ENCODE measurements around the gene MAP2K5. TPM values are rescaled to one million over a fixed set of nuclear protein-coding genes. Genes with fewer than 3 reads are reported as not detected.

Gene MAP2K5
- total RNA-seq, 1 donor from 2014 or later = 29.8 TPM

- H3K4me3 Mint-ChIP-seq = no peak overlapping the region
- TF ChIP-seq, protein P1, sequence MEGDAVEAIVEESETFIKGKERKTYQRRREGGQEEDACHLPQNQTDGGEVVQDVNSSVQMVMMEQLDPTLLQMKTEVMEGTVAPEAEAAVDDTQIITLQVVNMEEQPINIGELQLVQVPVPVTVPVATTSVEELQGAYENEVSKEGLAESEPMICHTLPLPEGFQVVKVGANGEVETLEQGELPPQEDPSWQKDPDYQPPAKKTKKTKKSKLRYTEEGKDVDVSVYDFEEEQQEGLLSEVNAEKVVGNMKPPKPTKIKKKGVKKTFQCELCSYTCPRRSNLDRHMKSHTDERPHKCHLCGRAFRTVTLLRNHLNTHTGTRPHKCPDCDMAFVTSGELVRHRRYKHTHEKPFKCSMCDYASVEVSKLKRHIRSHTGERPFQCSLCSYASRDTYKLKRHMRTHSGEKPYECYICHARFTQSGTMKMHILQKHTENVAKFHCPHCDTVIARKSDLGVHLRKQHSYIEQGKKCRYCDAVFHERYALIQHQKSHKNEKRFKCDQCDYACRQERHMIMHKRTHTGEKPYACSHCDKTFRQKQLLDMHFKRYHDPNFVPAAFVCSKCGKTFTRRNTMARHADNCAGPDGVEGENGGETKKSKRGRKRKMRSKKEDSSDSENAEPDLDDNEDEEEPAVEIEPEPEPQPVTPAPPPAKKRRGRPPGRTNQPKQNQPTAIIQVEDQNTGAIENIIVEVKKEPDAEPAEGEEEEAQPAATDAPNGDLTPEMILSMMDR (IDR thresholded peaks at IDR 0.05; ENCODE audit: unreplicated experiment) = no peak
- H3K4me1 Mint-ChIP-seq = no peaks in the 10 kb centered on the region
- H3K36me3 Mint-ChIP-seq = peaks cover 49% of the 10 kb centered on the region
- H3K27me3 Mint-ChIP-seq (ENCODE audit: low read depth) = no peaks in the 10 kb centered on the region
- H3K27ac Mint-ChIP-seq = no peak overlapping the region
- no peak for DNase-seq (ENCODE audit: low spot score in 2 of 2, unreplicated experiment in 2 of 2)
- peaks cover 22% of the 10 kb centered on the region for H3K9me3 Mint-ChIP-seq
Observed at GRCh38 chr15:67556976-67557570, 14.6 kb downstream of the MAP2K5 start.

DNA sequence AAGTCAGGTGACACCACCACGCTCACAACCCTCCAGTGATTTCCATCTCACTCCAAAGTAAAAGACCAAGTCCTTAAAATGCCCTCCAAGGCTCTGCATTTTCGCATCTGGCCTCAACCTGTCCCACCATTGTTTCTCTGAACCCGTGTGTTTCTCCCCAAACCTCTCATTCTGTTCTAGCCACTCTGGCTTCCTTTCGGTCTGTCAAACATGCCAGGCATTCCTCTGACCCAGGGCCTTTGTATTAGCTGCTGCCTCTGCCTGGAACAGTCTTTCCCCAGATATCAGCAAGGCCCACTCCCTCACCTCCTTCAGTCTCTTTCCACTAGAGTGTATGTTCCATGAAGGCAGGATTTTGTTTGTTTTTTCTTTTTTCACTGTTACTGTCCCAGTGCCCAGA is 16.0 kb downstream of the MAP2K5 start:
- Mint-ChIP-seq H3K4me3 (no peak overlapping the region), H3K27me3 (ENCODE audit: low read depth) (no peaks in the 10 kb centered on the region), H3K9me3 (peaks cover 22% of the 10 kb centered on the region), H3K36me3 (peaks cover 49% of the 10 kb centered on the region), H3K4me1 (peaks cover 1% of the 10 kb centered on the region), H3K27ac (no peak overlapping the region)
- DNase-seq (ENCODE audit: low spot score in 2 of 2, unreplicated experiment in 2 of 2) = no peak
- TF ChIP-seq, protein P1 (IDR thresholded peaks at IDR 0.05; ENCODE audit: unreplicated experiment) = no peak

DNA sequence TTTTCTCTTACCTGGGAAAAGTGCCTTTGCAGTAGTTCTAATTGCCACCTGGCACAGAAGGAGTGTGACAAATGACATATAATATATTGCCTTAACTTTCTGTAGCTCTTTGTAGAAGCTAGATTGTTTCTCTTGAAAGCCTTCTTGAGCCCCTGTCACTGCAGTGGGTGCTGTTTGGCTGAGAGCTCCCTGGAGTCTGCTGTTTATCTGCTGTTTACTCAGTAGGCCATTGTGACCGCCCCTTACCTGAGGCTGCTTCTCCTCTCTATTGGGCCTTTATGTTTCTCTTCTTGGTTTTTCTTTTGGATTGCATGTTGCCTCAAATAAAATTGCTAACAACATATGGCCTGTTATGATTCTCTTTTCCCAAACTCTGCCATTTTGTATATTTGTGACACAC is 16.7 kb downstream of the MAP2K5 start:
- TF ChIP-seq, protein P1 (IDR thresholded peaks at IDR 0.05; ENCODE audit: unreplicated experiment) = no peak
- Mint-ChIP-seq H3K27ac (no peak overlapping the region), H3K4me1 (peaks cover 1% of the 10 kb centered on the region), H3K4me3 (no peak overlapping the region), H3K9me3 (peaks cover 22% of the 10 kb centered on the region), H3K27me3 (ENCODE audit: low read depth) (no peaks in the 10 kb centered on the region), H3K36me3 (peaks cover 49% of the 10 kb centered on the region)
- no peak for DNase-seq (ENCODE audit: low spot score in 2 of 2, unreplicated experiment in 2 of 2)

- Mint-ChIP-seq H3K9me3 (peaks cover 22% of the 10 kb centered on the region), H3K4me3 (no peak overlapping the region), H3K27ac (no peak overlapping the region), H3K4me1 (peaks cover 1% of the 10 kb centered on the region), H3K27me3 (ENCODE audit: low read depth) (no peaks in the 10 kb centered on the region), H3K36me3 (peaks cover 45% of the 10 kb centered on the region)
- no peak for DNase-seq (ENCODE audit: low spot score in 2 of 2, unreplicated experiment in 2 of 2)
- TF ChIP-seq, protein P1 (IDR thresholded peaks at IDR 0.05; ENCODE audit: unreplicated experiment) = no peak
Observed at GRCh38 chr15:67559576-67559975, 17.1 kb downstream of the MAP2K5 start.

- TF ChIP-seq, protein P1 (IDR thresholded peaks at IDR 0.05; ENCODE audit: unreplicated experiment) = no peak
- H3K27me3 Mint-ChIP-seq (ENCODE audit: low read depth) = no peaks in the 10 kb centered on the region
- H3K36me3 Mint-ChIP-seq = peaks cover 38% of the 10 kb centered on the region
- H3K4me1 Mint-ChIP-seq = peaks cover 1% of the 10 kb centered on the region
- no peak overlapping the region for H3K27ac Mint-ChIP-seq
- peaks cover 22% of the 10 kb centered on the region for H3K9me3 Mint-ChIP-seq
- no peak for DNase-seq (ENCODE audit: low spot score in 2 of 2, unreplicated experiment in 2 of 2)
- no peak overlapping the region for H3K4me3 Mint-ChIP-seq
Observed at GRCh38 chr15:67560320-67560719, 17.8 kb downstream of the MAP2K5 start.

GRCh38 chr15:67563092-67563491 is 20.6 kb downstream of the MAP2K5 start:
- Mint-ChIP-seq H3K36me3 (peaks cover 25% of the 10 kb centered on the region), H3K9me3 (peaks cover 18% of the 10 kb centered on the region), H3K4me3 (no peak overlapping the region), H3K4me1 (peaks cover 1% of the 10 kb centered on the region), H3K27ac (no peak overlapping the region), H3K27me3 (ENCODE audit: low read depth) (no peaks in the 10 kb centered on the region)
- DNase-seq (ENCODE audit: low spot score in 2 of 2, unreplicated experiment in 2 of 2) = no peak
- TF ChIP-seq, protein P1 (IDR thresholded peaks at IDR 0.05; ENCODE audit: unreplicated experiment) = no peak
